HepG2 (cell line): ENCODE results near the gene GPR173. TPM values are rescaled to one million over a fixed set of nuclear protein-coding genes. Genes with fewer than 3 reads are reported as not detected.

ENCODE experiments used
- ATAC-seq: fragments of 200-7000 bp; cut with Tn5 transposase; 3 replicates; pipeline ENCODE4 v1.9.1; 2020; ENCODE audit warnings: mild to moderate bottlenecking, moderate library complexity
- BruUV-seq: library from RNA; stranded (reverse); fragments of 400-500 nt; replicated peaks from 2 replicates; lab custom pipeline; 2021; lab: Mats Ljungman, UMichigan
- CTCF ChIA-PET: fragments of 300-600 bp; formaldehyde crosslinking; extraction: SDS; loops from one replicate; lab custom pipeline; 2021; ENCODE audit warnings: low total read pairs, inconsistent platforms, low intra/inter-chr PET ratio; lab: Yijun Ruan, JAX
- POLR2A ChIA-PET: fragments of 350-600 bp; sonication (Branson Sonifier 250); formaldehyde crosslinking; loops from one replicate; lab custom pipeline; 2020; ENCODE audit warnings: antibody characterized with exemption, inconsistent platforms; lab: Yijun Ruan, JAX
- DNase-seq: peaks from one replicate; pipeline ENCODE4 v3.0.0-alpha.2; 2015; ENCODE audit warnings: low spot score
- FAIRE-seq: peaks from 3 replicates; lab custom pipeline; 2011; peaks lifted over from hg19 to GRCh38; lab: Jason Lieb, UNC
- H2AFZ ChIP-seq: one replicate; pipeline ENCODE4 v1.6.1; 2011; ENCODE audit warnings: low read length, inconsistent platforms
- H3K27ac ChIP-seq: fragments of 300-600 bp; 3 replicates; pipeline ENCODE4 v1.8.0; 2011; ENCODE audit warnings: mixed run types, mild to moderate bottlenecking, mixed read lengths, low read length, inconsistent platforms; ENCODE audit not compliant: insufficient read depth; ENCODE audit errors: extremely low read length
- H3K27me3 ChIP-seq, 2 experiments: fragments of 200-600 bp in 1 of 2; 2 replicates in 1 of 2; 3 replicates in 1 of 2; pipeline versions ENCODE4 v1.6.0 to v1.8.0; 2011; ENCODE audit warnings: low read length in 2 of 2, mild to moderate bottlenecking in 2 of 2, moderate library complexity in 2 of 2, inconsistent platforms in 1 of 2; ENCODE audit not compliant: insufficient read depth in 2 of 2, control insufficient read depth in 1 of 2
- H3K36me3 ChIP-seq, 2 experiments: fragments of 200-600 bp in 1 of 2; replicated peaks in 1 of 2; 2 replicates in 1 of 2; 3 replicates in 1 of 2; pipeline versions ENCODE4 v1.5.1 to v1.8.0; 2011; ENCODE audit warnings: low read length in 2 of 2, inconsistent platforms in 1 of 2; ENCODE audit not compliant: insufficient read depth in 2 of 2, control insufficient read depth in 1 of 2
- H3K4me1 ChIP-seq: 2 replicates; pipeline ENCODE4 v1.5.1; 2012; ENCODE audit warnings: low read length, inconsistent platforms; ENCODE audit not compliant: insufficient read depth
- H3K4me2 ChIP-seq: 2 replicates; pipeline ENCODE4 v1.6.0; 2011; ENCODE audit warnings: low read depth, low read length, inconsistent platforms
- H3K4me3 ChIP-seq, 3 experiments: fragments of 200-600 bp in 1 of 3; sonication (generic), shearing (Covaris generic) in 1 of 3; replicated peaks in 1 of 3; 2 replicates each; pipeline ENCODE4 v1.5.1; 2011 to 2016; ENCODE audit warnings: low read length in 3 of 3, inconsistent platforms in 2 of 3, low read depth in 2 of 3, mild to moderate bottlenecking in 2 of 3, control low read depth in 1 of 3, mixed read lengths in 1 of 3; ENCODE audit not compliant: insufficient read depth in 1 of 3
- H3K79me2 ChIP-seq: one replicate; pipeline ENCODE4 v1.6.1; 2011; ENCODE audit warnings: low read length, inconsistent platforms; ENCODE audit not compliant: insufficient read depth
- H3K9ac ChIP-seq: 2 replicates; pipeline ENCODE4 v1.6.0; 2011; ENCODE audit warnings: mild to moderate bottlenecking, low read depth, low read length, inconsistent platforms; ENCODE audit not compliant: insufficient read depth
- H3K9me3 ChIP-seq: 2 replicates; pipeline ENCODE4 v1.5.1; 2012; ENCODE audit warnings: mild to moderate bottlenecking, low read length
- H4K20me1 ChIP-seq: 2 replicates; pipeline ENCODE4 v1.6.0; 2011; ENCODE audit warnings: inconsistent platforms, mild to moderate bottlenecking, low read length, moderate library complexity; ENCODE audit not compliant: insufficient read depth
- ONECUT2 ChIP-seq: sonication (generic); formaldehyde crosslinking; IDR thresholded peaks from 2 replicates; pipeline ENCODE4 v1.4.0; 2020; ENCODE audit warnings: missing genetic modification reagents
- TBX2 ChIP-seq: sonication (generic); formaldehyde crosslinking; IDR thresholded peaks from 2 replicates; pipeline ENCODE4 v1.5.0; 2020; ENCODE audit warnings: missing genetic modification reagents, mild to moderate bottlenecking, borderline replicate concordance
- ZFP36 ChIP-seq: fragments of 150-350 bp; IDR thresholded peaks from 2 replicates; pipeline ENCODE4 v1.6.1; 2018; ENCODE audit warnings: borderline replicate concordance, low read length, low read depth; ENCODE audit not compliant: partially characterized antibody
- ZNF383 ChIP-seq: sonication (generic); formaldehyde crosslinking; IDR thresholded peaks from 2 replicates; pipeline ENCODE4 v1.4.0; 2020; ENCODE audit warnings: missing genetic modification reagents, mild to moderate bottlenecking, borderline replicate concordance
- ZNF547 ChIP-seq: sonication (generic); formaldehyde crosslinking; IDR thresholded peaks from 2 replicates; pipeline ENCODE4 v1.5.1; 2020; ENCODE audit warnings: mild to moderate bottlenecking, missing genetic modification reagents
- ZNF598 ChIP-seq: sonication (generic); formaldehyde crosslinking; IDR thresholded peaks from 2 replicates; pipeline ENCODE4 v1.5.1; 2020; ENCODE audit warnings: mild to moderate bottlenecking, missing genetic modification reagents, borderline replicate concordance
- ZNF782 ChIP-seq: sonication (generic); formaldehyde crosslinking; IDR thresholded peaks from 2 replicates; pipeline ENCODE4 v1.4.0; 2020; ENCODE audit warnings: missing genetic modification reagents, mild to moderate bottlenecking, borderline replicate concordance
- WGBS: methylation state at CpG from one replicate; pipeline ENCODE4 v1.1.6; 2017; ENCODE audit warnings: low lambda C conversion rate; 5-methylcytosine and 5-hydroxymethylcytosine counted together
- in situ Hi-C: cut with HindIII; loops from 2 replicates; pipeline ENCODE4 v1.10.0; 2017; ENCODE audit warnings: low pct_unique_long_range_greater_than_20kb; ENCODE audit not compliant: extremely low pct_ligation_motif_present
- intact Hi-C: fragments of 100-400 bp; cut with micrococcal nuclease; formaldehyde crosslinking; loops from one replicate; pipeline ENCODE4 v1.10.0; 2022; ENCODE audit not compliant: unreplicated experiment
- polyA plus RNA-seq, 8 experiments: library from polyadenylated mRNA; depleted of rRNA in 3 of 8; stranded (reverse) in 7 of 8; unstranded in 1 of 8; fragments of >200 nt; fragmentation: Illumina TruSeq in 4 of 8; extraction: Trizol in 4 of 8; gene quantifications; 2 replicates each; pipeline versions ENCODE4 v1.2.1 to v1.2.3, GENCODE V29; 2011 to 2016; ENCODE audit warnings: low read depth in 4 of 8, missing spikeins in 1 of 8, mixed read lengths in 1 of 8; ENCODE audit not compliant: insufficient read depth in 1 of 8
- total RNA-seq, 5 experiments: library from RNA; depleted of rRNA; stranded (reverse); fragments of >200 nt; fragmentation: Illumina TruSeq; extraction: Trizol; gene quantifications; 2 replicates each; pipeline ENCODE4 v1.2.3, GENCODE V29; 2016; ENCODE audit warnings: low read depth in 1 of 5
- TF ChIP-seq, protein P1 (sequence below): sonication (generic); formaldehyde crosslinking; IDR thresholded peaks from 2 replicates; pipeline ENCODE4 v1.4.0; 2020; ENCODE audit warnings: mild to moderate bottlenecking, missing genetic modification reagents, borderline replicate concordance

The GPR173 gene
- total and polyA plus RNA-seq, 2 of the 13 experiments (the other 11 are each of a cell fraction or from before 2014, with no cell fraction given), result 0.04 TPM; not detected in 1

DNA sequence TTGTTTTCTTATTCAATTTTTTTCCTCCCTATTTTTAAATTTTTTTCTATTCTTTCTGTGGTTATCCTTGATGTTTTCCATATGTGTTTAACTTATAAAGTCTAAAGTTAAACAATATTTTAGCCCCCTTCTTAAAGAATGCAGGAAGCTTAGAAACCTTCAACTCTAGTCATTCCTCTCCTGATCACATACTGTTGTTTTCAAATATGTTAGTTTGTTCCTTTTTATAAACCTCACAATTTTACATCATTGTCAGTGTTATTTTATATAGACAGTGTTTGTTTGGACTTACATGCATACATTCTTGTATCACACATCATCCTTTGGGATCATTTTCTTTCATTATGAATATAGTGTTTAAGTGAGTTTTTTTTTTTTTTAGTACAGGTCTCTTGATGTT is 76.9 kb downstream of the GPR173 start (continued):
- TF ChIP-seq TBX2 (no peak), ZNF598 (CRISPR knock-in tag) (no peak), ZNF782 (CRISPR knock-in tag) (no peak), ZNF547 (no peak), ZFP36 (no peak)

DNA sequence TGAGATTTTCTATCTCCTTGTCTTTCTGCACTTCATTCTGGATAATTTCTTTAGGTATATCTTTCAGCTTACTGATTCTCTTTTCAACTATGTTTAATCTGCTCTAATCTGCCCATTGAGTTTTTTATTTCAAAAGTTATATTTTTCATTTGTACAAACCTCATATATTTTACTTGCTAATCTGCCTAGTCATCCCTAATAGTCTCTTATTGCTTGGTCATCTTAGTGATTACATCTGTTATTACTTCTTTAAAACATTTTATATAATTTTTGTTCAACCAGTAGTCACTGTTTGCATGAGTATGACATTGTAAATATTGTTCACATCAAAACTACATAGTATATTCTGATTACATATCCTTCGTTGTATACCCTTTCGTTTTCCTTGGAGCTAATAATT is 77.8 kb downstream of the GPR173 start:
- intact Hi-C loops, result no loop called here
- Histone ChIP-seq H2AFZ (no peak overlapping the region), H3K79me2 (no peaks in the 10 kb centered on the region), H3K27ac (no peak overlapping the region), H3K9me3 (no peaks in the 10 kb centered on the region), H4K20me1 (no peaks in the 10 kb centered on the region), H3K27me3 (no peaks in the 10 kb centered on the region), H3K9ac (no peak overlapping the region), H3K36me3 (no peaks in the 10 kb centered on the region), H3K4me2 (no peak overlapping the region), H3K4me1 (no peaks in the 10 kb centered on the region), H3K4me3 (no peak overlapping the region)
- no peak for DNase-seq
- ChIA-PET POLR2A (no interaction called here), CTCF (no interaction called here)
- in situ Hi-C loops, result no loop called here
- TF ChIP-seq ZNF383 (CRISPR knock-in tag), result no peak
- TF ChIP-seq ONECUT2, result no peak
- TF ChIP-seq, protein P1, sequence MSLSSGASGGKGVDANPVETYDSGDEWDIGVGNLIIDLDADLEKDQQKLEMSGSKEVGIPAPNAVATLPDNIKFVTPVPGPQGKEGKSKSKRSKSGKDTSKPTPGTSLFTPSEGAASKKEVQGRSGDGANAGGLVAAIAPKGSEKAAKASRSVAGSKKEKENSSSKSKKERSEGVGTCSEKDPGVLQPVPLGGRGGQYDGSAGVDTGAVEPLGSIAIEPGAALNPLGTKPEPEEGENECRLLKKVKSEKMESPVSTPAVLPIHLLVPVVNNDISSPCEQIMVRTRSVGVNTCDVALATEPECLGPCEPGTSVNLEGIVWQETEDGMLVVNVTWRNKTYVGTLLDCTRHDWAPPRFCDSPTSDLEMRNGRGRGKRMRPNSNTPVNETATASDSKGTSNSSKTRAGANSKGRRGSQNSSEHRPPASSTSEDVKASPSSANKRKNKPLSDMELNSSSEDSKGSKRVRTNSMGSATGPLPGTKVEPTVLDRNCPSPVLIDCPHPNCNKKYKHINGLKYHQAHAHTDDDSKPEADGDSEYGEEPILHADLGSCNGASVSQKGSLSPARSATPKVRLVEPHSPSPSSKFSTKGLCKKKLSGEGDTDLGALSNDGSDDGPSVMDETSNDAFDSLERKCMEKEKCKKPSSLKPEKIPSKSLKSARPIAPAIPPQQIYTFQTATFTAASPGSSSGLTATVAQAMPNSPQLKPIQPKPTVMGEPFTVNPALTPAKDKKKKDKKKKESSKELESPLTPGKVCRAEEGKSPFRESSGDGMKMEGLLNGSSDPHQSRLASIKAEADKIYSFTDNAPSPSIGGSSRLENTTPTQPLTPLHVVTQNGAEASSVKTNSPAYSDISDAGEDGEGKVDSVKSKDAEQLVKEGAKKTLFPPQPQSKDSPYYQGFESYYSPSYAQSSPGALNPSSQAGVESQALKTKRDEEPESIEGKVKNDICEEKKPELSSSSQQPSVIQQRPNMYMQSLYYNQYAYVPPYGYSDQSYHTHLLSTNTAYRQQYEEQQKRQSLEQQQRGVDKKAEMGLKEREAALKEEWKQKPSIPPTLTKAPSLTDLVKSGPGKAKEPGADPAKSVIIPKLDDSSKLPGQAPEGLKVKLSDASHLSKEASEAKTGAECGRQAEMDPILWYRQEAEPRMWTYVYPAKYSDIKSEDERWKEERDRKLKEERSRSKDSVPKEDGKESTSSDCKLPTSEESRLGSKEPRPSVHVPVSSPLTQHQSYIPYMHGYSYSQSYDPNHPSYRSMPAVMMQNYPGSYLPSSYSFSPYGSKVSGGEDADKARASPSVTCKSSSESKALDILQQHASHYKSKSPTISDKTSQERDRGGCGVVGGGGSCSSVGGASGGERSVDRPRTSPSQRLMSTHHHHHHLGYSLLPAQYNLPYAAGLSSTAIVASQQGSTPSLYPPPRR, result no peak
- 100% methylated on average over 2 of the region's 2 CpGs for WGBS
- ATAC-seq, result no peak
- no TSS peak for BruUV-seq
- FAIRE-seq, result no peak
